GM21717 (cell line): Measurements from ENCODE around the gene B4GALT7.
"Not testable (repeated sequence)": the region's sequence is repeated elsewhere in the genome, so short reads cannot be mapped to it uniquely, and the experiment has no call there.

Experiments
- ATAC-seq: cut with Tn5 transposase; IDR thresholded peaks from one replicate; pipeline ENCODE4 v1.9.1; 2021; ENCODE audit warnings: mild to moderate bottlenecking, moderate library complexity; ENCODE audit not compliant: unreplicated experiment

The B4GALT7 gene

GRCh38 chr5:177599731-177600507 lies at the start of gene B4GALT7:
Gene B4GALT7, plus strand, starts transcription at chr5:177600132. Its CDS starts 79 bp downstream, at chr5:177600211.
- ATAC-seq: peak; percentile 73

- no peak for ATAC-seq
Measured at GRCh38 chr5:177552839-177553455, 47.0 kb upstream of the B4GALT7 start.

- peak; percentile 27 for ATAC-seq
Measured at GRCh38 chr5:177553671-177554429, 46.1 kb upstream of the B4GALT7 start.

- peak; percentile 90 for ATAC-seq
Measured at GRCh38 chr5:177554474-177555111, 45.3 kb upstream of the B4GALT7 start, which contains the start of gene FAM193B. Gene FAM193B, minus strand, starts transcription at chr5:177554563. Its CDS starts 105 bp downstream, at chr5:177554458.

- no peak for ATAC-seq
Measured at GRCh38 chr5:177555228-177555627, 44.7 kb upstream of the B4GALT7 start.

- ATAC-seq: no peak
Measured at GRCh38 chr5:177555665-177556064, 44.3 kb upstream of the B4GALT7 start.

- ATAC-seq: no peak
Measured at GRCh38 chr5:177557041-177557647, 42.8 kb upstream of the B4GALT7 start.

GRCh38 chr5:177557796-177558195 lies 42.1 kb upstream of the B4GALT7 start:
- no peak for ATAC-seq

GRCh38 chr5:177559446-177559941 lies 40.4 kb upstream of the B4GALT7 start:
- ATAC-seq: not testable (repeated sequence)

GRCh38 chr5:177565046-177565445 lies 34.9 kb upstream of the B4GALT7 start:
- ATAC-seq: no peak

- ATAC-seq: no peak
Measured at GRCh38 chr5:177568326-177568725, 31.6 kb upstream of the B4GALT7 start.

- no peak for ATAC-seq
Measured at GRCh38 chr5:177569894-177570293, 30.0 kb upstream of the B4GALT7 start.

GRCh38 chr5:177575488-177575887 lies 24.4 kb upstream of the B4GALT7 start:
- ATAC-seq: no peak

- ATAC-seq: no peak
Measured at GRCh38 chr5:177576169-177576568, 23.8 kb upstream of the B4GALT7 start.

GRCh38 chr5:177578316-177578715 lies 21.6 kb upstream of the B4GALT7 start:
- no peak for ATAC-seq

- ATAC-seq: no peak
Measured at GRCh38 chr5:177588413-177588909, 11.5 kb upstream of the B4GALT7 start.

- ATAC-seq: no peak
Measured at GRCh38 chr5:177590406-177590805, 9.5 kb upstream of the B4GALT7 start.

- ATAC-seq: no peak
Measured at GRCh38 chr5:177591690-177592009, 8.3 kb upstream of the B4GALT7 start.

- peak; percentile 93 for ATAC-seq
Measured at GRCh38 chr5:177592010-177592834, 7.7 kb upstream of the B4GALT7 start, which contains the start of gene TMED9. Gene TMED9, plus strand, starts transcription at chr5:177592203. Its CDS starts 12 bp downstream, at chr5:177592215.
